DND-41 (cell line): ENCODE measurements around the gene DTNBP1.

Source experiments
- EZH2 ChIP-seq: IDR thresholded peaks from 3 replicates; pipeline ENCODE4 v1.6.1; 2012; ENCODE audit warnings: borderline replicate concordance, low read depth, mild to moderate bottlenecking, moderate library complexity, low read length, inconsistent platforms; ENCODE audit not compliant: severe bottlenecking
- TF ChIP-seq, protein P1 (sequence below): IDR thresholded peaks from 2 replicates; pipeline ENCODE4 v1.5.1; 2012; ENCODE audit warnings: borderline replicate concordance, low read length, moderate library complexity, mild to moderate bottlenecking; ENCODE audit not compliant: poor library complexity, severe bottlenecking; ENCODE audit errors: extremely low read depth

- TF ChIP-seq, protein P1, sequence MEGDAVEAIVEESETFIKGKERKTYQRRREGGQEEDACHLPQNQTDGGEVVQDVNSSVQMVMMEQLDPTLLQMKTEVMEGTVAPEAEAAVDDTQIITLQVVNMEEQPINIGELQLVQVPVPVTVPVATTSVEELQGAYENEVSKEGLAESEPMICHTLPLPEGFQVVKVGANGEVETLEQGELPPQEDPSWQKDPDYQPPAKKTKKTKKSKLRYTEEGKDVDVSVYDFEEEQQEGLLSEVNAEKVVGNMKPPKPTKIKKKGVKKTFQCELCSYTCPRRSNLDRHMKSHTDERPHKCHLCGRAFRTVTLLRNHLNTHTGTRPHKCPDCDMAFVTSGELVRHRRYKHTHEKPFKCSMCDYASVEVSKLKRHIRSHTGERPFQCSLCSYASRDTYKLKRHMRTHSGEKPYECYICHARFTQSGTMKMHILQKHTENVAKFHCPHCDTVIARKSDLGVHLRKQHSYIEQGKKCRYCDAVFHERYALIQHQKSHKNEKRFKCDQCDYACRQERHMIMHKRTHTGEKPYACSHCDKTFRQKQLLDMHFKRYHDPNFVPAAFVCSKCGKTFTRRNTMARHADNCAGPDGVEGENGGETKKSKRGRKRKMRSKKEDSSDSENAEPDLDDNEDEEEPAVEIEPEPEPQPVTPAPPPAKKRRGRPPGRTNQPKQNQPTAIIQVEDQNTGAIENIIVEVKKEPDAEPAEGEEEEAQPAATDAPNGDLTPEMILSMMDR = no peak
- TF ChIP-seq EZH2 = no peak
Observed at GRCh38 chr6:15539722-15540270, 123.0 kb downstream of the DTNBP1 start.
